Astrocyte (in vitro differentiated cells and primary cell): Measurements from ENCODE around the gene IKZF2. TPM values are rescaled to one million over a fixed set of nuclear protein-coding genes. Genes with fewer than 3 reads are reported as not detected.

ENCODE experiments used
- DNase-seq: peaks from one replicate; pipeline ENCODE4 v3.0.0-alpha.2; 2010; ENCODE audit warnings: low read depth
- FAIRE-seq: peaks from 2 replicates; lab custom pipeline; 2011; peaks lifted over from hg19 to GRCh38; lab: Jason Lieb, UNC
- H2AFZ ChIP-seq: 2 replicates; pipeline ENCODE4 v1.6.0; 2012; ENCODE audit warnings: low read depth, low read length, inconsistent platforms
- H3K27ac ChIP-seq: 2 replicates; pipeline ENCODE4 v1.5.1; 2011; ENCODE audit warnings: low read depth, low read length, inconsistent platforms
- H3K27me3 ChIP-seq: 2 replicates; pipeline ENCODE4 v1.6.0; 2011; ENCODE audit warnings: low read length, inconsistent platforms; ENCODE audit not compliant: insufficient read depth
- H3K36me3 ChIP-seq: 2 replicates; pipeline ENCODE4 v1.5.1; 2011; ENCODE audit warnings: low read length, inconsistent platforms; ENCODE audit not compliant: insufficient read depth
- H3K4me1 ChIP-seq: 2 replicates; pipeline ENCODE4 v1.5.1; 2011; ENCODE audit warnings: low read length, inconsistent platforms; ENCODE audit not compliant: insufficient read depth
- H3K4me2 ChIP-seq: 2 replicates; pipeline ENCODE4 v1.6.0; 2012; ENCODE audit warnings: low read length, inconsistent platforms
- H3K4me3 ChIP-seq: 2 replicates; pipeline ENCODE4 v1.5.1; 2011; ENCODE audit warnings: low read depth, mild to moderate bottlenecking, low read length, inconsistent platforms; ENCODE audit not compliant: insufficient read depth
- H3K79me2 ChIP-seq: 2 replicates; pipeline ENCODE4 v1.6.0; 2012; ENCODE audit warnings: mild to moderate bottlenecking, low read length, inconsistent platforms; ENCODE audit not compliant: insufficient read depth
- H3K9ac ChIP-seq: 2 replicates; pipeline ENCODE4 v1.6.0; 2012; ENCODE audit warnings: mild to moderate bottlenecking, low read length, inconsistent platforms
- H3K9me3 ChIP-seq: 2 replicates; pipeline ENCODE4 v1.5.1; 2012; ENCODE audit warnings: low read depth, mild to moderate bottlenecking, low read length, inconsistent platforms; ENCODE audit not compliant: insufficient read depth
- H4K20me1 ChIP-seq: 2 replicates; pipeline ENCODE4 v1.6.0; 2012; ENCODE audit warnings: low read length, inconsistent platforms; ENCODE audit not compliant: insufficient read depth
- H3K27ac Mint-ChIP-seq: one replicate; pipeline ENCODE4 v1.8.0; 2021; ENCODE audit warnings: mild to moderate bottlenecking, mixed read lengths; ENCODE audit not compliant: unreplicated experiment
- H3K27me3 Mint-ChIP-seq: one replicate; pipeline ENCODE4 v1.8.0; 2021; ENCODE audit warnings: low read depth, mixed read lengths; ENCODE audit not compliant: unreplicated experiment
- H3K36me3 Mint-ChIP-seq: one replicate; pipeline ENCODE4 v1.8.0; 2021; ENCODE audit warnings: low read depth, mixed read lengths; ENCODE audit not compliant: unreplicated experiment
- H3K4me1 Mint-ChIP-seq: one replicate; pipeline ENCODE4 v1.8.0; 2021; ENCODE audit warnings: low read depth, mixed read lengths; ENCODE audit not compliant: unreplicated experiment
- H3K4me3 Mint-ChIP-seq: one replicate; pipeline ENCODE4 v1.8.0; 2021; ENCODE audit warnings: mild to moderate bottlenecking, moderate library complexity, mixed read lengths; ENCODE audit not compliant: unreplicated experiment
- H3K9me3 Mint-ChIP-seq: one replicate; pipeline ENCODE4 v1.8.0; 2021; ENCODE audit warnings: mild to moderate bottlenecking, mixed read lengths; ENCODE audit not compliant: unreplicated experiment
- CTCF ChIP-seq: IDR thresholded peaks from 2 replicates; pipeline ENCODE4 v1.5.1; 2011; ENCODE audit warnings: low read depth, mild to moderate bottlenecking, inconsistent platforms, low read length, moderate library complexity; ENCODE audit not compliant: insufficient read depth
- EZH2 ChIP-seq: IDR thresholded peaks from 2 replicates; pipeline ENCODE4 v1.6.1; 2012; ENCODE audit warnings: mild to moderate bottlenecking, low read length, inconsistent platforms; ENCODE audit not compliant: insufficient read depth
- total RNA-seq: library from RNA; stranded (reverse); gene quantifications from 2 replicates; pipeline ENCODE4 v1.2.1, GENCODE V29; 2021

Gene IKZF2
- total RNA-seq, 1 donor from 2014 or later = 15.5 TPM

- Mint-ChIP-seq H3K27me3 (no peaks in the 10 kb centered on the region), H3K4me3 (no peak overlapping the region), H3K4me1 (no peaks in the 10 kb centered on the region), H3K27ac (no peak overlapping the region), H3K36me3 (no peaks in the 10 kb centered on the region), H3K9me3 (peaks cover 2% of the 10 kb centered on the region)
- Histone ChIP-seq H4K20me1 (no peaks in the 10 kb centered on the region), H3K36me3 (no peaks in the 10 kb centered on the region), H3K27me3 (no peaks in the 10 kb centered on the region), H3K4me3 (no peak overlapping the region), H3K79me2 (no peaks in the 10 kb centered on the region), H3K9me3 (no peaks in the 10 kb centered on the region), H2AFZ (no peak overlapping the region), H3K4me2 (no peak overlapping the region), H3K9ac (no peak overlapping the region), H3K4me1 (no peaks in the 10 kb centered on the region), H3K27ac (no peak overlapping the region)
- DNase-seq (no peak), FAIRE-seq (no peak)
- no peak for TF ChIP-seq CTCF
- TF ChIP-seq EZH2 = no peak
Observed at GRCh38 chr2:212953170-212953920, 198.1 kb downstream of the IKZF2 start.

GRCh38 chr2:212949786-212950185 is 201.6 kb downstream of the IKZF2 start:
- Mint-ChIP-seq H3K27me3 (no peaks in the 10 kb centered on the region), H3K36me3 (no peaks in the 10 kb centered on the region), H3K4me1 (no peaks in the 10 kb centered on the region), H3K4me3 (no peak overlapping the region), H3K27ac (no peak overlapping the region), H3K9me3 (peaks cover 2% of the 10 kb centered on the region)
- TF ChIP-seq CTCF = no peak
- FAIRE-seq (no peak), DNase-seq (no peak)
- no peak overlapping the region for H3K9ac ChIP-seq
- H3K27ac ChIP-seq = no peak overlapping the region
- no peak overlapping the region for H3K4me3 ChIP-seq
- no peak overlapping the region for H3K4me2 ChIP-seq
- no peaks in the 10 kb centered on the region for H3K79me2 ChIP-seq
- no peaks in the 10 kb centered on the region for H3K27me3 ChIP-seq
- H2AFZ ChIP-seq = no peak overlapping the region
- H4K20me1 ChIP-seq = no peaks in the 10 kb centered on the region
- H3K4me1 ChIP-seq = no peaks in the 10 kb centered on the region
- H3K36me3 ChIP-seq = no peaks in the 10 kb centered on the region
- H3K9me3 ChIP-seq = no peaks in the 10 kb centered on the region

Other genes starting within 250 kb of the IKZF2 start
- 14.6 and 16.7 TPM in 2 replicates for gene SPAG16, start 132.9 kb upstream of the IKZF2 start, total RNA-seq